Measurements from ENCODE around the gene STX8.

Gene STX8

GRCh38 chr17:9533441-9533840, 42.2 kb downstream of the STX8 start:
- no peak overlapping the region for H3K4me3 ChIP-seq
- H3K4me1 ChIP-seq: peaks cover 0 to 6% (median 0%) of the 10 kb centered on the region in 4 donors
- H3K27me3 ChIP-seq: no peaks in the 10 kb centered on the region
- no peak for DNase-seq
- no peak overlapping the region for H3K27ac ChIP-seq
- intact Hi-C loops (cut with DNase I; ENCODE audit: low total_unique reads): no loop called here
- no peaks in the 10 kb centered on the region for H3K9me3 ChIP-seq
- H3K36me3 ChIP-seq: no peaks in the 10 kb centered on the region
- no peak for TF ChIP-seq CTCF (IDR thresholded peaks at IDR 0.05)

- no peak overlapping the region for H3K4me3 ChIP-seq
- no peak for DNase-seq
- H3K4me1 ChIP-seq: peaks cover 0 to 6% (median 0%) of the 10 kb centered on the region in 4 donors
- no peaks in the 10 kb centered on the region for H3K9me3 ChIP-seq
- intact Hi-C loops (cut with DNase I; ENCODE audit: low total_unique reads): no loop called here
- H3K27ac ChIP-seq: no peak overlapping the region
- TF ChIP-seq CTCF (IDR thresholded peaks at IDR 0.05): no peak
- H3K36me3 ChIP-seq: no peaks in the 10 kb centered on the region
- no peaks in the 10 kb centered on the region for H3K27me3 ChIP-seq
Observed at GRCh38 chr17:9532715-9533114, 42.9 kb downstream of the STX8 start.

GRCh38 chr17:9531034-9531433, 44.6 kb downstream of the STX8 start:
- no peak for DNase-seq
- H3K4me1 ChIP-seq: no peaks in the 10 kb centered on the region
- H3K4me3 ChIP-seq: no peak overlapping the region
- H3K27ac ChIP-seq: no peak overlapping the region
- TF ChIP-seq CTCF (IDR thresholded peaks at IDR 0.05): no peak
- H3K9me3 ChIP-seq: no peaks in the 10 kb centered on the region
- no peaks in the 10 kb centered on the region for H3K27me3 ChIP-seq
- intact Hi-C loops (cut with DNase I; ENCODE audit: low total_unique reads): no loop called here
- H3K36me3 ChIP-seq: no peaks in the 10 kb centered on the region

- no peaks in the 10 kb centered on the region for H3K9me3 ChIP-seq
- no peak overlapping the region for H3K4me3 ChIP-seq
- DNase-seq: no peak
- intact Hi-C loops (cut with DNase I; ENCODE audit: low total_unique reads): loop anchor here (5.0 kb wide), 1 partner anchor 537 kb away; no protein-coding TSS in a partner anchor
- H3K4me1 ChIP-seq: no peaks in the 10 kb centered on the region
- H3K27ac ChIP-seq: no peak overlapping the region
- TF ChIP-seq CTCF (IDR thresholded peaks at IDR 0.05): peak; percentile 23 to 32
- no peaks in the 10 kb centered on the region for H3K27me3 ChIP-seq
- H3K36me3 ChIP-seq: no peaks in the 10 kb centered on the region
Observed at GRCh38 chr17:9529033-9529700, 46.5 kb downstream of the STX8 start.

GRCh38 chr17:9527788-9528187, 47.8 kb downstream of the STX8 start:
- no peaks in the 10 kb centered on the region for H3K9me3 ChIP-seq
- intact Hi-C loops (cut with DNase I; ENCODE audit: low total_unique reads): loop anchor here (5.0 kb wide), 1 partner anchor 535 kb away; no protein-coding TSS in a partner anchor
- TF ChIP-seq CTCF (IDR thresholded peaks at IDR 0.05): no peak
- H3K36me3 ChIP-seq: no peaks in the 10 kb centered on the region
- no peaks in the 10 kb centered on the region for H3K27me3 ChIP-seq
- no peak overlapping the region for H3K27ac ChIP-seq
- no peak for DNase-seq
- no peaks in the 10 kb centered on the region for H3K4me1 ChIP-seq
- no peak overlapping the region for H3K4me3 ChIP-seq
